Panc1 (cell line): Measurements from ENCODE around the gene NAP1L5. TPM values are rescaled to one million over a fixed set of nuclear protein-coding genes. Genes with fewer than 3 reads are reported as not detected.

ENCODE experiments used
- ATAC-seq: fragments of 200-7000 bp; cut with Tn5 transposase; 2 replicates; pipeline ENCODE4 v1.9.1; 2020; ENCODE audit warnings: mild to moderate bottlenecking, moderate library complexity
- BruUV-seq: library from RNA; stranded (reverse); fragments of 400-500 nt; replicated peaks from 2 replicates; lab custom pipeline; 2021; lab: Mats Ljungman, UMichigan
- CTCF ChIA-PET: fragments of 300-600 bp; sonication (Branson Sonifier 250); formaldehyde crosslinking; loops from one replicate; lab custom pipeline; 2022; ENCODE audit warnings: antibody characterized with exemption; lab: Charles Lee
- POLR2A ChIA-PET: fragments of 300-600 bp; sonication (Branson Sonifier 250); formaldehyde crosslinking; loops from one replicate; lab custom pipeline; 2022; ENCODE audit warnings: antibody characterized with exemption; lab: Charles Lee
- DNase-seq: peaks from one replicate; pipeline ENCODE4 v3.0.0-alpha.2; 2010; ENCODE audit warnings: low read depth, low spot score
- H3K27ac ChIP-seq: 2 replicates; pipeline ENCODE4 v1.5.1; 2011; ENCODE audit warnings: mild to moderate bottlenecking, low read length, inconsistent platforms
- H3K27me3 ChIP-seq: fragments of 200-500 bp; sonication (Bioruptor generic); 2 replicates; pipeline ENCODE4 v1.6.0; 2014; ENCODE audit warnings: low read length, inconsistent platforms; ENCODE audit not compliant: control insufficient read depth, insufficient read depth
- H3K36me3 ChIP-seq: fragments of 200-500 bp; sonication (Bioruptor generic); 2 replicates; pipeline ENCODE4 v1.5.1; 2014; ENCODE audit warnings: inconsistent platforms, mild to moderate bottlenecking, low read length, moderate library complexity; ENCODE audit not compliant: control insufficient read depth, insufficient read depth
- H3K4me1 ChIP-seq: 2 replicates; pipeline ENCODE4 v1.5.1; 2011; ENCODE audit warnings: inconsistent platforms, mild to moderate bottlenecking, low read length, moderate library complexity; ENCODE audit not compliant: control insufficient read depth, insufficient read depth
- H3K4me3 ChIP-seq, 2 experiments: 2 replicates each; pipeline ENCODE4 v1.5.1; 2011 to 2012; ENCODE audit warnings: low read depth in 2 of 2, low read length in 2 of 2, mild to moderate bottlenecking in 2 of 2, inconsistent platforms in 1 of 2, moderate library complexity in 1 of 2
- H3K9me3 ChIP-seq: fragments of 200-500 bp; sonication (Bioruptor generic); 2 replicates; pipeline ENCODE4 v1.5.1; 2014; ENCODE audit warnings: low read depth, mild to moderate bottlenecking, inconsistent platforms, low read length, moderate library complexity; ENCODE audit not compliant: control insufficient read depth, insufficient read depth
- CTCF ChIP-seq: fragments of 450-650 bp; IDR thresholded peaks from 2 replicates; pipeline ENCODE4 v1.5.1; 2017; ENCODE audit warnings: mild to moderate bottlenecking
- POLR2AphosphoS5 ChIP-seq: IDR thresholded peaks from 2 replicates; pipeline ENCODE4 v1.6.1; 2012; ENCODE audit warnings: mild to moderate bottlenecking, low read depth, low read length, moderate library complexity
- REST ChIP-seq, 2 experiments: IDR thresholded peaks; 2 replicates each; pipeline ENCODE4 v1.6.1; 2011 to 2012; ENCODE audit warnings: low read depth in 2 of 2, control low read depth in 1 of 2, low read length in 1 of 2, mild to moderate bottlenecking in 1 of 2, moderate library complexity in 1 of 2; ENCODE audit not compliant: insufficient read depth in 1 of 2
- SIN3A ChIP-seq: IDR thresholded peaks from 2 replicates; pipeline ENCODE4 v1.6.1; 2012; ENCODE audit warnings: low read depth, mild to moderate bottlenecking, low read length, moderate library complexity, borderline replicate concordance; ENCODE audit not compliant: insufficient read depth
- TCF7L2 ChIP-seq: IDR thresholded peaks from 2 replicates; pipeline ENCODE4 v1.6.1; 2011; ENCODE audit warnings: mild to moderate bottlenecking, low read depth, low read length, inconsistent platforms
- in situ Hi-C: cut with HindIII; loops from 2 replicates; pipeline ENCODE4 v1.10.0; 2016; ENCODE audit warnings: low sequenced_read_pairs, low pct_unique_long_range_greater_than_20kb
- intact Hi-C: fragments of 100-400 bp; cut with micrococcal nuclease; formaldehyde crosslinking; loops from one replicate; pipeline ENCODE4 v1.10.0; 2022; ENCODE audit not compliant: unreplicated experiment
- total RNA-seq: library from RNA; stranded (reverse); gene quantifications from one replicate; pipeline ENCODE4 v1.2.1, GENCODE V29; 2021; ENCODE audit not compliant: unreplicated experiment

Gene NAP1L5
- total RNA-seq, 1 experiment from 2014 or later, result 0.67 TPM

DNA sequence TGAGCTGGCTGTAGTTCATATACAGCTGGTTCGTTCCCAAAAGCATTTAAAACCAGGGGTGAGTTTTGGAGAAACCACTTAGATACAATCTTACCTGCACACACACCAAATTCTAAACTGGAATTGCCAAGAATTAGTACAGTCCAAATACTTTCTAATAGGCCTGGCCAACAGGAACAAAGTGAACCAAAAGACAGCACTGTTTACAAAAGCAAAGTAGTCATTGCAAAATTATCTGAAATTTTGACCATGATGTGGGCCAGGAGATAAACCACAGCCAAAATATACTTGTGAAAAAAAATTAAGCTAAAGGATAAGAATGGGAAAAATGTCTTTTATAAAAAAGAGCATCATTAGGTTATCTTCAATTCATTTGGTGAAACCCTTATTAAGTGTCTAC, 37.9 kb upstream of the NAP1L5 start:
- ChIA-PET POLR2A (no interaction called here), CTCF (no interaction called here)
- BruUV-seq, result no TSS peak
- H3K4me3 ChIP-seq, result no peak overlapping the region
- no peak for ATAC-seq
- no peaks in the 10 kb centered on the region for H3K9me3 ChIP-seq
- no peak for DNase-seq
- no peaks in the 10 kb centered on the region for H3K36me3 ChIP-seq
- intact Hi-C loops, result no loop called here
- H3K27ac ChIP-seq, result no peak overlapping the region
- H3K27me3 ChIP-seq, result no peaks in the 10 kb centered on the region
- in situ Hi-C loops, result no loop called here
- TF ChIP-seq POLR2AphosphoS5 (no peak), CTCF (no peak), TCF7L2 (no peak), SIN3A (no peak), REST (IDR thresholded peaks at IDR 0.05; ENCODE audit: insufficient read depth in 1 of 2, low read depth in 2 of 2, low read length in 1 of 2) (no peak)
- H3K4me1 ChIP-seq, result no peaks in the 10 kb centered on the region

DNA sequence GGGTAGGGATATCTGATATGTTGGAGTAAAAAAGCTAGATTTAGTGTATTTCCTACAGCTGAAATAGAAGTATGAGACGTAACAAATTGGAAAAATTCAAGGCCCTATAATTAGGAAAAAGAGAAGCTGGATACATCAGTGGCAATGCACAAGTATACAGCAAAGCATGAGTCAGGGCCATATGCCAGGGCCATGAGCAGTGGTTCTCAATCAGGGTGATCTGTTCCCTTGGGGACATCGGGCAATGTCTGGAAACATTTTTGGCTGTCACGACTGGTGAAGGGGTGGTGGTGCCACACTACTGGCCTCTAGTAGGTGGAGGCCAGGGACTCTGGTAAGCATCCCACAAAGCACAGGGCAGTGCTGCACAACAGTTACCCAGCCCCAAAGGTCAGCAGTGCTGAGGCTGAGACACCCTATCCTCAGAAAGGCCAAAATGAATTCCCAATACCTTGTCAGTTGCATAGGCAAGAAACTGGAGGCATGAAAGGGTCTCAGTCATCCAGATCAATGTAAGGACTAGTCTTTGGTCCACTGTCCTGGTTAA, 36.8 kb upstream of the NAP1L5 start:
- no TSS peak for BruUV-seq
- ChIA-PET CTCF (no interaction called here), POLR2A (no interaction called here)
- intact Hi-C loops, result no loop called here
- no peak for TF ChIP-seq TCF7L2
- TF ChIP-seq POLR2AphosphoS5, result no peak
- no peak for TF ChIP-seq SIN3A
- TF ChIP-seq CTCF, result no peak
- no peak for TF ChIP-seq REST (IDR thresholded peaks at IDR 0.05; ENCODE audit: insufficient read depth in 1 of 2, low read depth in 2 of 2, low read length in 1 of 2)
- Histone ChIP-seq H3K4me1 (no peaks in the 10 kb centered on the region), H3K4me3 (no peak overlapping the region), H3K27me3 (no peaks in the 10 kb centered on the region), H3K27ac (no peak overlapping the region), H3K36me3 (no peaks in the 10 kb centered on the region), H3K9me3 (no peaks in the 10 kb centered on the region)
- in situ Hi-C loops, result no loop called here
- DNase-seq (no peak), ATAC-seq (no peak)
